Cardiac septum (tissue), 1 donor: ENCODE data around the gene PTPRG. TPM values are rescaled to one million over a fixed set of nuclear protein-coding genes. Genes with fewer than 3 reads are reported as not detected.
A peak's percentile ranks its signal among the peaks of the same experiment; 100 is the strongest.
"Not testable (repeated sequence)": the region's sequence is repeated elsewhere in the genome, so short reads cannot be mapped to it uniquely, and the experiment has no call there.

ENCODE experiments used
- DNase-seq: peaks from one replicate; pipeline ENCODE4 v3.0.0-alpha.2; 2020; ENCODE audit warnings: low spot score
- intact Hi-C: fragments of 100-400 bp; cut with DNase I; formaldehyde crosslinking; loops from one replicate; pipeline ENCODE4 v1.14.0; 2022
- long read RNA-seq: library from polyadenylated mRNA; unstranded; transcript quantifications from one replicate; pipeline ENCODE4 v2.0.0, GENCODE V29; 2021
- total RNA-seq: library from RNA; stranded (reverse); fragmentation: NEBNext Ultra II Directional; extraction: Animal tissue kit (Norgen Biotek cat#: 25700); gene quantifications from one replicate; pipeline ENCODE4 v1.2.1, GENCODE V29; 2021
- donor health status: DM: no; HTN: no; CAD: no.

PTPRG gene
- 34.3 TPM for total RNA-seq
- long read RNA-seq, partial matches to known transcripts = 11 of 46 reads
- long read RNA-seq, other reads (novel, unspliced or antisense) = 35 of 46 reads

DNA sequence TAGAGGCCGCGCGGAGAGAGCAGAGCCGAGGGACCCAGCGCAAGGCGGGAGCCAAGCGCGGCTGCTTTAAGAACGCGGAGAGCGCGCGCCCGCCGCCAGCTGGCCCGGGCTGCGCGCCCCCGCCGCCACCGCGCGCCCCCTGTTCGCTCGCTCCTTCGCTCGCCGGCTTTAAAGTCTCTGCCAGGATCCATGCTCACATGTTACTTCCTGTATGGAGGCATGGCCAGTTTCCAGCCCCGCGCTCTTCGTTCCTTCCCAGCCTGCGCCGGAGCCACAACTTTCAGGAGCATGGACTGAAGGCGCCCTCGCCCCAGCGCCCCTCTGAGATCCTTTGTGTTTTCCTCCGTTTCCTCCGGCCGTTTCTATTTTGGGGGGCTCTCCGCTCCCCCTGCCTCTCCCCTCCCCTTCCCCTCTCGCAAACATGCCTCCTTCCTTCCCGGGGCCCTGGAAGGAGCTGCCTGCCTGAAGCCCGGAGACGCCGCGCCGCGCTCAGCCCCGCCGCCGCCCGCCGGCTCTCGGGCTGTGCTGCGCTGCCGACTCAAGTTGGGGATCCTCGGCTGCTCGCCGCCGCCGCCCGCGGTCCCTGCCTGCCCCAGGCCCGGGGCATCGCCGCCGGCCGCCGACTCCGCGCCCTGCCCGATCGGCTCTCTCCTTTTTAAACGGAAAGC is at the start of gene PTPRG:
Gene PTPRG (plus strand): TSS at position 198 of the 668 bp plus-strand sequence. CDS start 717 bp downstream, outside the sequence.
- intact Hi-C loops = loop anchor here (2.0 to 5.0 kb wide), 6 partner anchors 171 to 571 kb away; partner anchors contain the start of gene FHIT
- peak; percentile 91 for DNase-seq

- intact Hi-C loops = no loop called here
- DNase-seq = no peak
These were observed 42.8 kb upstream of the PTPRG start for GRCh38 chr3:61518590-61518989.

DNA sequence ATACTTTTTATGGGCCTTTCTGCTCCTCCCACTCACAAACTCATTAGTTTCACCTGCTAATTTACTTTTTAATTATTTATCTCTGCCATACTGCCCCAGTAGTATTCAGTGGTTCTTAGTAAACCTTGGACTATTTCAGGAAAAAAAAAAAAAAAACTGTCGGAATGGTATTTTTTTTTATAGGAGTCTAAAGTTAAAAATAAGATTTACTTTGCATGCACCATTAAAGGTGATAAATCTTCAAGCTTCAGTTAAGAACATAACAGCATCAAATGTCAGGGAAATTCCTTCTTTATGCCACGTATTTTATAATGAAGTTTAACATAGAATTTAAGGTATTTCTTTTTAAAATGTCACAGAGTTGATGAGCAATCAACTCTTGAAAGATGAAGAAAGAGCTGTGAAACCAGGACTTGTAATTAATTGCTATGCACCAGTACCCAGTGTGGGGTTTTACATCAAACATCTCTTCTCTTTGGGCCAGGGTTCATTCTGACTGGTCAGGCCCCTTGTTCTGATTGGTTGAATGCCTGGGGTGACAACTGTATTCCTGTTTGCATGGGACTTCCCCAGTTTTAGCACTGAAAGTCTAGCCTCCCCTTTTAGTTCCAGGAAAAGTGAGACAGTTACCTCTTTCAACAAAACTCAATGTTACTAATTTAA is 40.3 kb upstream of the PTPRG start:
- intact Hi-C loops = no loop called here

GRCh38 chr3:61522060-61522459 is 39.3 kb upstream of the PTPRG start:
- no peak for DNase-seq
- intact Hi-C loops = no loop called here

More for the DNA sequence above, 40.3 kb upstream of the PTPRG start:
- DNase-seq = no peak

- DNase-seq = no peak
- intact Hi-C loops = no loop called here
These were observed 38.7 kb upstream of the PTPRG start for GRCh38 chr3:61522626-61523025.

- no peak for DNase-seq
- intact Hi-C loops = no loop called here
These were observed 36.4 kb upstream of the PTPRG start for GRCh38 chr3:61524933-61525332.

DNA sequence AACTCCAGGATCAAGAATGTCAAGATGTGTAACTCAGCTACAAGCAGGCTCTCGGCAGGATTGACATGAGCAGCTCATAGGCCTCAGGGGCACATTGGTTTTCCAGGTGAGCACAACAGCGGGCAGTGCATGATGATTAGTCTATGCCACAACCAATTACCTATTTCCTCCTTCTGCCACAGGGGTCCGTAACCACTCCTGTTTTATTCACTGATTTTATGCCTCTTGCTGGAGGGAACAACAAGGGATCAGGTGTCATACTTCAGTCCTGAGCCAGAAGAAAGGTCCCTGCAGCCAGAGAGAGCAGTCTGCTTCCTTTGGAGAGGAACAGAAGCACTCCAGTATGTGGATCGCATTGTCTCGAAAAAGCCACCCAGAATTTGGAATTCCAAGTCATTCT is 35.1 kb upstream of the PTPRG start:
- no peak for DNase-seq
- intact Hi-C loops = no loop called here

DNA sequence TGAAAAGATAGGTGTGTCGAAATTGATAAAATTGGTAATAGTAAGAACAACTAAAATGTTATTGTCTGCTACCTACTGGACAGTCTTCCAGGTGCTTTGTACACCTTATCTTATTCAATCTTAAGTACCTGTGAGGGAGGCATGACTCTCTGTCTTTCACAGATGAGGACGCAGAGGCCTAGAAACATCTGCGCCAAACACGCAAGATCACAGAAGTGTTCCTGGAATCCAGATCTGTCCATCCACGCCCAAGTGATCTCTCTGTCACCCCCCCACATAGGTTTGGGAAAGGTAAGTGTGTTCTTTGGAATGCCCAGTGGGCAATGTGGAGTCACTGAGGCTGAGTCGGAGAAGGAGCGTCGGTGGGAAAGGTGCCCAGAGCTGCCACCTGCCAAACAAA is 34.4 kb upstream of the PTPRG start:
- intact Hi-C loops = no loop called here
- no peak for DNase-seq

DNA sequence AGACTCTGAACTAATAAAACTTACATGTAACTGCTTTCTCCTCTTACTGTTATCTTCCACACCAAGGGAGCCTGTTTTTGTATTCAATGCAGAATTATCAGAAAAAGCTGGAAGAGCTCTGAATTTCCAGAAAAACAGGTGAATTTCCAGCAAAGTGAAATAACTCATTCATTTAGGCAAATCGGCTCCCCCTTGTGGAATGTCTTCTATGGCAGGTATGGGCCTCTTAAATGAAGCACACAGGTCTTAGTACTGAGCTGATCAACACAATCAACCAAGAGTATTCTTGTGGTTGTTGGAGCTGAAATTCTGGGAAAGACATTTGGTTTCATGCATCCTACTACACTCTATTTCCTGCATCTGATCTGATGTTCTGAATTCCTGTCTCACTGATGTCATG is 31.0 kb upstream of the PTPRG start:
- intact Hi-C loops = no loop called here
- no peak for DNase-seq

- no peak for DNase-seq
- intact Hi-C loops = no loop called here
These were observed 29.8 kb upstream of the PTPRG start for GRCh38 chr3:61531528-61531927.

DNA sequence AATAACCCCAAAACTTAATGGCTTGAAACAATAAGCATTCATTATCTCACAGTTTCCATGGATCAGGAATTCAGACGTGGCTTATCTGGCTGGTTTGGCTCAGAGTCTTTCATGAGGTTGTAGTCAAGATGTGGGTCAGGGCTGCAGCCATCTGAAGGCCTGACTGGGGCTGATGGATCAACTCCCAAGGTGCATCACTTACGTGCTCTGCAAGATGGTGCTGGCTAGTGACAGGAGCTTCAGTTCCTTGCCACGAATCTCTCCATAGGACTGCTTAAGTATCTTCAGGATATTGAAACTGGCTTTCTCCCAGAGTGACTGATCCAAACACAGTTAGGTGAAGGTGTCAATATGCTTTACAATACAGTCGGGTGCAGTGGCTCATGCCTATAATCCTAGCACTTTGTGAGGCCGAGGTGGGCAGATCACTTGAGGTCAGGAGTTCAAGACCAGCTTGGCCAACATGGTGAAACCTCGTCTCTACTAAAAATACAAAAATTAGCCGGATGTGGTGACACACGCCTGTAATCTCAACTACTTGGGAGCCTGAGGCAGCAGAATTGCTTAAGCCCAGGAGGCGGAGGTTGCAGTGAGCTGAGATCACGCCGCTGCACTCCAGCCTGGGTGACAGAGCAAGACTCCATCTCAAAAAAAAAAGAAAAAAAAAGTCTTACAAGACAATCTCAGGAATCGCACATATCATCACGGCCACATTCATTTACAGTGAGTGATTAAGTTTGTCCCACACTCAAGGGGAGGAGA is 28.5 kb upstream of the PTPRG start:
- intact Hi-C loops = no loop called here
- DNase-seq = no peak

- intact Hi-C loops = no loop called here
- DNase-seq = no peak
These were observed 25.5 kb upstream of the PTPRG start for GRCh38 chr3:61535826-61536225.

GRCh38 chr3:61537366-61537765 is 24.0 kb upstream of the PTPRG start:
- intact Hi-C loops = no loop called here
- DNase-seq = no peak

- no peak for DNase-seq
- intact Hi-C loops = no loop called here
These were observed 22.9 kb upstream of the PTPRG start for GRCh38 chr3:61538486-61538885.

DNA sequence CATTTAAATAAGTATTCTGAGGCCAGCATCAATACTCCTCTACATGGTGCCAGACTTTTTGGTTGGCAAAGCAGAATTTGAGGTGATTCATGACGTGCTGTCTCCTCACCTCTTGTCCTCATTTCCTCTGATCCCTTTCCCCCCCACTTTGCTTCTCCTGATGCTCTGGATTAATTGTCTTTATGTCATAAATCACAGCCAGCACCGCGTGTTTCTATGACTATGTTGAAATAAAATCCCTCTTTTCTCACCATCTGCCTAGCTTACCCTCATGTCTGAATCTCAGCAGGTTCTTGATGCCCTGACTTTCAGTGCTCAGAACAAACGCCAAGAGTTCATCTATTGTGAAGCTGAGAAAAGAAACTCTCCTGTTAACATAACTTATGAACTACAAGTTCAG is 19.7 kb upstream of the PTPRG start:
- DNase-seq = no peak
- intact Hi-C loops = no loop called here

- intact Hi-C loops = no loop called here
- no peak for DNase-seq
These were observed 15.7 kb upstream of the PTPRG start for GRCh38 chr3:61545716-61546115.

GRCh38 chr3:61547625-61548024 is 13.7 kb upstream of the PTPRG start:
- intact Hi-C loops = no loop called here

DNA sequence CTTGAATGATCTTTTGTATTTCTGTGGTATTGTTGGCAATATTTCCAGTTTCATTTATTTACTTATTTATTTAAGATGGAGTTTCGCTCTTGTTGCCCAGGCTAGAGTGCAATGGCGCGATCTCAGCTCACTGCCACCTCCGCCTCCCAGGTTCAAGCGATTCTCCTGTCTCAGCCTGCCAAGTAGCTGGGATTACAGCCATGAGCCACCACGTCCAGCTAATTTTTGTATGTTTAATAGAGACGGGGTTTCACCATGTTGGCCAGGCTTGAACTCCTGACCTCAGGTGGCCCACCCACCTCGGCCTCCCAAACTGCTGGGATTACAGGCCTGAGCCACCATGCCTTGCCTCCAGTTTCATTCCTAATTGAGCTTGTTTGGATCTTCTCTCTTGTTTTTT is 8.7 kb upstream of the PTPRG start:
- DNase-seq = not testable (repeated sequence)

More at GRCh38 chr3:61547625-61548024, 13.7 kb upstream of the PTPRG start:
- no peak for DNase-seq

DNA sequence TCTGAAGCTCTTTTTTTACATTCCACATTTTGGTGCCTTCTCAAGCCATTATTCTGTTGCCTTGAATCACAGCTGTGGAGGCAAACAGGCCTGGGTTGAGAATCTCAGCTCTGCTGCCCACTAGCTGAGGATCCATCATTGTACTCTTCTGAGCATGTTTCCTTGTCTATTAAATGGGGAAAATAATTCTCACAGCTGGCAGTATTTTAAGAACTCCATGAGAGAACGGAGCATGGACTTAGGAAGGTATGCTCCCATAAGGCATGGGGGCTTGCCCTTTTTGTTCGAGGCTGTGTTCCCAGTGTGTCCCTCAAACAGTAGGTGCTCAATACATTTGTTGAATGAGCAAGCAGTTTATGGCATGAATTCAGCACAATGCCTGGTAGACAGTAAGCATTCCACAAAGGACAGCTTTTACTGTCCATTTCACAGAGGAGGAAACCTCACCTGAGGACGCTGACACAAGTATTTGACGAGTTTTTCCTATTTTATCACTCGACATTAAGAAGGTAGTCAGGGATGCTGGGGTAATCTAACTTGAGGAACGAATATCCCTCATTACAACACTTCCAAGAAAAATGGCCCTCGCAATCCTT is 2.1 kb upstream of the PTPRG start:
- no peak for DNase-seq
- intact Hi-C loops = no loop called here

More for the DNA sequence above, 8.7 kb upstream of the PTPRG start:
- intact Hi-C loops = not testable (repeated sequence)
